GM12878 (cell line): ENCODE measurements around the gene TMEM97. TPM values are rescaled to one million over a fixed set of nuclear protein-coding genes. Genes with fewer than 3 reads are reported as not detected.

Experiments used
- ATAC-seq: fragments of 200-7000 bp; cut with Tn5 transposase; 3 replicates; pipeline ENCODE4 v1.9.1; 2020; ENCODE audit warnings: mild to moderate bottlenecking, moderate library complexity
- BruUV-seq: library from RNA; stranded (reverse); fragments of 400-500 nt; replicated peaks from 2 replicates; lab custom pipeline; 2021; lab: Mats Ljungman, UMichigan
- CTCF ChIA-PET: fragments of 300-600 bp; sonication (Branson Sonifier 250); formaldehyde crosslinking; extraction: SDS; loops from one replicate; lab custom pipeline; 2021; ENCODE audit warnings: inconsistent platforms; lab: Yijun Ruan, JAX
- POLR2A ChIA-PET: fragments of 350-600 bp; formaldehyde crosslinking; extraction: SDS; loops from one replicate; lab custom pipeline; 2021; ENCODE audit warnings: inconsistent platforms; lab: Charles Lee
- RAD21 ChIA-PET: fragments of 300-600 bp; sonication (Branson Sonifier 250); formaldehyde crosslinking; loops from one replicate; lab custom pipeline; 2023; ENCODE audit warnings: antibody characterized with exemption; ENCODE audit not compliant: unreplicated experiment; lab: Charles Lee
- SMC1A ChIA-PET: fragments of 300-600 bp; sonication (Branson Sonifier 250); formaldehyde crosslinking; loops from one replicate; lab custom pipeline; 2023; ENCODE audit not compliant: unreplicated experiment, uncharacterized antibody; lab: Charles Lee
- DNase-seq: peaks from one replicate; pipeline ENCODE4 v3.0.0-alpha.2; 2011; ENCODE audit warnings: low read depth, low spot score
- FAIRE-seq: peaks from 3 replicates; lab custom pipeline; 2011; peaks lifted over from hg19 to GRCh38; lab: Jason Lieb, UNC
- H2AFZ ChIP-seq: 2 replicates; pipeline ENCODE4 v1.6.0; 2011; ENCODE audit warnings: low read depth, low read length, control low read depth; ENCODE audit not compliant: control insufficient read depth
- H3K27ac ChIP-seq: 2 replicates; pipeline ENCODE4 v1.5.1; 2011; ENCODE audit warnings: control low read depth; ENCODE audit not compliant: control insufficient read depth, insufficient read depth
- H3K27me3 ChIP-seq, 2 experiments: replicated peaks in 1 of 2; 2 replicates each; pipeline versions ENCODE4 v1.6.0 to v1.6.1; 2011; ENCODE audit warnings: low read length in 1 of 2; ENCODE audit not compliant: control insufficient read depth in 2 of 2, insufficient read depth in 2 of 2
- H3K36me3 ChIP-seq, 2 experiments: 2 replicates each; pipeline ENCODE4 v1.5.1; 2011; ENCODE audit warnings: low read length in 1 of 2; ENCODE audit not compliant: control insufficient read depth in 2 of 2, insufficient read depth in 2 of 2
- H3K4me1 ChIP-seq: 2 replicates; pipeline ENCODE4 v1.6.1; 2011; ENCODE audit warnings: mild to moderate bottlenecking, low read length, moderate library complexity, mixed read lengths; ENCODE audit not compliant: control insufficient read depth, insufficient read depth
- H3K4me2 ChIP-seq: 2 replicates; pipeline ENCODE4 v1.6.0; 2011; ENCODE audit warnings: control low read depth; ENCODE audit not compliant: control insufficient read depth, insufficient read depth
- H3K4me3 ChIP-seq: fragments of 200-600 bp; sonication (generic); 2 replicates; pipeline ENCODE4 v1.5.1; 2016
- H3K79me2 ChIP-seq: 2 replicates; pipeline ENCODE4 v1.6.0; 2011; ENCODE audit warnings: low read length; ENCODE audit not compliant: control insufficient read depth, insufficient read depth
- H3K9ac ChIP-seq: 2 replicates; pipeline ENCODE4 v1.8.0; 2011; ENCODE audit warnings: low read length, control low read depth, mixed read lengths; ENCODE audit not compliant: control insufficient read depth, insufficient read depth
- H3K9me3 ChIP-seq: replicated peaks from 3 replicates; pipeline ENCODE4 v1.5.1; 2011; ENCODE audit warnings: mild to moderate bottlenecking, low read length; ENCODE audit not compliant: control insufficient read depth, insufficient read depth
- H4K20me1 ChIP-seq: 2 replicates; pipeline ENCODE4 v1.6.0; 2011; ENCODE audit not compliant: control insufficient read depth, insufficient read depth
- BMI1 ChIP-seq: fragments of 450-650 bp; IDR thresholded peaks from 2 replicates; pipeline ENCODE4 v1.6.1; 2016; ENCODE audit warnings: mild to moderate bottlenecking, moderate library complexity, borderline replicate concordance
- SIX5 ChIP-seq: IDR thresholded peaks from 2 replicates; pipeline ENCODE4 v1.6.1; 2011; ENCODE audit warnings: mild to moderate bottlenecking, low read depth, low read length, moderate library complexity; ENCODE audit not compliant: severe bottlenecking
- TCF12 ChIP-seq: IDR thresholded peaks from 2 replicates; pipeline ENCODE4 v1.6.1; 2011; ENCODE audit warnings: low read depth, mild to moderate bottlenecking, low read length
- TCF3 ChIP-seq: IDR thresholded peaks from 2 replicates; pipeline ENCODE4 v1.6.1; 2012; ENCODE audit warnings: low read depth, mild to moderate bottlenecking, low read length, borderline replicate concordance; ENCODE audit not compliant: insufficient read depth
- ZBED1 ChIP-seq: IDR thresholded peaks from 2 replicates; pipeline ENCODE4 v1.6.1; 2016; ENCODE audit warnings: borderline replicate concordance
- ZNF207 ChIP-seq: fragments of 450-650 bp; IDR thresholded peaks from 2 replicates; pipeline ENCODE4 v1.6.1; 2014; ENCODE audit warnings: antibody characterized with exemption, mild to moderate bottlenecking, borderline replicate concordance
- ZNF687 ChIP-seq: fragments of 450-650 bp; IDR thresholded peaks from 2 replicates; pipeline ENCODE4 v1.6.1; 2017; ENCODE audit warnings: mild to moderate bottlenecking, moderate library complexity
- ZSCAN29 ChIP-seq: fragments of 450-650 bp; IDR thresholded peaks from 2 replicates; pipeline ENCODE4 v1.6.1; 2017; ENCODE audit warnings: mild to moderate bottlenecking, moderate library complexity
- WGBS: methylation state at CpG from one replicate; pipeline ENCODE4 v1.1.6; 2016; ENCODE audit warnings: low lambda C conversion rate; ENCODE audit not compliant: insufficient replicate concordance, insufficient coverage; ENCODE audit errors: missing lambda C conversion rate; 5-methylcytosine and 5-hydroxymethylcytosine counted together
- in situ Hi-C: fragments of 300-500 bp; cut with MboI; formaldehyde crosslinking; loops from 9 replicates; pipeline ENCODE4 v1.14.3; 2018; ENCODE audit warnings: mixed read lengths
- intact Hi-C: fragments of 100-400 bp; cut with micrococcal nuclease; formaldehyde crosslinking; loops from one replicate; pipeline ENCODE4 v1.14.2; 2022; ENCODE audit not compliant: unreplicated experiment
- polyA plus RNA-seq, 11 experiments: library from polyadenylated mRNA; depleted of rRNA in 4 of 11; unstranded in 6 of 11; stranded (reverse) in 5 of 11; fragments of >200 nt; fragmentation: Nextera tagmentation in 4 of 11; fragmentation: Illumina TruSeq in 1 of 11; extraction: Ambion mirVana in 4 of 11; extraction: Trizol in 1 of 11; gene quantifications; 1 replicate in 1 of 11; 2 replicates in 10 of 11; pipeline versions ENCODE4 v1.2.1 to v1.2.3, GENCODE V29; 2011 to 2016; ENCODE audit warnings: inconsistent platforms in 2 of 11, missing spikeins in 2 of 11, low read depth in 1 of 11
- total RNA-seq, 4 experiments: library from RNA; depleted of rRNA in 3 of 4; stranded (reverse); fragments of >200 nt in 3 of 4; fragmentation: Illumina TruSeq in 1 of 4; extraction: Trizol in 1 of 4; gene quantifications; 2 replicates each; pipeline versions ENCODE4 v1.2.1 to v1.2.3, GENCODE V29; 2013 to 2021
- TF ChIP-seq, protein P1 (sequence below): fragments of 450-650 bp; IDR thresholded peaks from 2 replicates; pipeline ENCODE4 v1.6.1; 2017; ENCODE audit warnings: mild to moderate bottlenecking, low read depth, inconsistent platforms; ENCODE audit not compliant: poor library complexity, severe bottlenecking
- TF ChIP-seq, protein P2 (sequence below): fragments of 450-650 bp; IDR thresholded peaks from 2 replicates; pipeline ENCODE4 v1.6.1; 2018; ENCODE audit warnings: mild to moderate bottlenecking, low read depth, moderate library complexity; ENCODE audit not compliant: partially characterized antibody
- TF ChIP-seq, protein P3 (sequence below): IDR thresholded peaks from 2 replicates; pipeline ENCODE4 v1.6.1; 2012; ENCODE audit warnings: low read depth, low read length, improper control_type of control experiment

The TMEM97 gene
- total and polyA plus RNA-seq, 10 of the 15 experiments (the other 5 are each of a cell fraction or from before 2014, with no cell fraction given) = 58.0 to 134 (median 86.0) TPM

DNA sequence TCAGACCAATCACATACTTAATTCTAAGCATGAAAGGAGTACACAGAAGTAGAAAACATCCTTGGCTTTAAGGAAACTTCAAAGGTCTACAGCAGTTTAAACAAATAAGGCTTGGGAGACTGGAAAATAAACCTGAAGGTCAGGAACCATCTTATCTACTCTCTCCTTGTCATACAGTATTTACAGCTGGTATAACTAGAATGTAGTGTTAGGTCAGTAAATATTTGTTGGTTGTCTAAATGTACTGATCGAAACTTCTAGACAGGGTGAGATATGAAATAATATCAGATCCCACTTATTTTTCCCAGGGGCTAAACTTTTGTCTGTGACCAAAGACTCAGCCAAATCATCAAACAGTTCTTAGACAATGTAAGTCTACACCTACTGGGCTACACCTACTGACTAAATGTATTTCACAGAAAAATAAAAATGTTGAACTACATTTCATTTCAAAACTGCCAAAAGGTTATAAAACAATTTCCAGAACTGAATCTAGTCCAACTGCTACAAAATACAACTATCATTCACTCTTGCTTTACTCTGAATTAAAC is 27.1 kb upstream of the TMEM97 start:
- no TSS peak for BruUV-seq
- FAIRE-seq (no peak), DNase-seq (no peak), ATAC-seq (no peak)
- Histone ChIP-seq H3K79me2 (no peaks in the 10 kb centered on the region), H2AFZ (no peak overlapping the region), H3K4me3 (no peak overlapping the region), H3K36me3 (no peaks in the 10 kb centered on the region), H3K27me3 (no peaks in the 10 kb centered on the region), H3K9me3 (no peaks in the 10 kb centered on the region), H3K4me2 (no peak overlapping the region), H3K27ac (no peak overlapping the region), H4K20me1 (no peaks in the 10 kb centered on the region), H3K9ac (no peak overlapping the region), H3K4me1 (no peaks in the 10 kb centered on the region; the same call in 1 of the 2 replicates)
- intact Hi-C loops (no loop called here), in situ Hi-C loops (loop anchor here (5.0 kb wide), 1 partner anchor 50 kb away; no protein-coding TSS in a partner anchor)
- ChIA-PET RAD21 (interaction anchor here (1.3 kb wide), 1 partner anchor 11 kb away, joined by 3 read pairs; no protein-coding TSS in a partner anchor), POLR2A (no interaction called here), SMC1A (no interaction called here), CTCF (interaction anchor here (1.3 kb wide), 1 partner anchor 125 kb away, joined by 4 read pairs; no protein-coding TSS in a partner anchor)
- 19% methylated on average over 1 of the region's 1 CpG for whole genome bisulfite sequencing
- TF ChIP-seq SIX5 (no peak), TCF12 (no peak), BMI1 (no peak), TCF3 (no peak), ZBED1 (no peak), ZNF687 (no peak), ZSCAN29 (no peak), ZNF207 (no peak)
- TF ChIP-seq, protein P1, sequence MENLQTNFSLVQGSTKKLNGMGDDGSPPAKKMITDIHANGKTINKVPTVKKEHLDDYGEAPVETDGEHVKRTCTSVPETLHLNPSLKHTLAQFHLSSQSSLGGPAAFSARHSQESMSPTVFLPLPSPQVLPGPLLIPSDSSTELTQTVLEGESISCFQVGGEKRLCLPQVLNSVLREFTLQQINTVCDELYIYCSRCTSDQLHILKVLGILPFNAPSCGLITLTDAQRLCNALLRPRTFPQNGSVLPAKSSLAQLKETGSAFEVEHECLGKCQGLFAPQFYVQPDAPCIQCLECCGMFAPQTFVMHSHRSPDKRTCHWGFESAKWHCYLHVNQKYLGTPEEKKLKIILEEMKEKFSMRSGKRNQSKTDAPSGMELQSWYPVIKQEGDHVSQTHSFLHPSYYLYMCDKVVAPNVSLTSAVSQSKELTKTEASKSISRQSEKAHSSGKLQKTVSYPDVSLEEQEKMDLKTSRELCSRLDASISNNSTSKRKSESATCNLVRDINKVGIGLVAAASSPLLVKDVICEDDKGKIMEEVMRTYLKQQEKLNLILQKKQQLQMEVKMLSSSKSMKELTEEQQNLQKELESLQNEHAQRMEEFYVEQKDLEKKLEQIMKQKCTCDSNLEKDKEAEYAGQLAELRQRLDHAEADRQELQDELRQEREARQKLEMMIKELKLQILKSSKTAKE = no peak
- TF ChIP-seq, protein P2, sequence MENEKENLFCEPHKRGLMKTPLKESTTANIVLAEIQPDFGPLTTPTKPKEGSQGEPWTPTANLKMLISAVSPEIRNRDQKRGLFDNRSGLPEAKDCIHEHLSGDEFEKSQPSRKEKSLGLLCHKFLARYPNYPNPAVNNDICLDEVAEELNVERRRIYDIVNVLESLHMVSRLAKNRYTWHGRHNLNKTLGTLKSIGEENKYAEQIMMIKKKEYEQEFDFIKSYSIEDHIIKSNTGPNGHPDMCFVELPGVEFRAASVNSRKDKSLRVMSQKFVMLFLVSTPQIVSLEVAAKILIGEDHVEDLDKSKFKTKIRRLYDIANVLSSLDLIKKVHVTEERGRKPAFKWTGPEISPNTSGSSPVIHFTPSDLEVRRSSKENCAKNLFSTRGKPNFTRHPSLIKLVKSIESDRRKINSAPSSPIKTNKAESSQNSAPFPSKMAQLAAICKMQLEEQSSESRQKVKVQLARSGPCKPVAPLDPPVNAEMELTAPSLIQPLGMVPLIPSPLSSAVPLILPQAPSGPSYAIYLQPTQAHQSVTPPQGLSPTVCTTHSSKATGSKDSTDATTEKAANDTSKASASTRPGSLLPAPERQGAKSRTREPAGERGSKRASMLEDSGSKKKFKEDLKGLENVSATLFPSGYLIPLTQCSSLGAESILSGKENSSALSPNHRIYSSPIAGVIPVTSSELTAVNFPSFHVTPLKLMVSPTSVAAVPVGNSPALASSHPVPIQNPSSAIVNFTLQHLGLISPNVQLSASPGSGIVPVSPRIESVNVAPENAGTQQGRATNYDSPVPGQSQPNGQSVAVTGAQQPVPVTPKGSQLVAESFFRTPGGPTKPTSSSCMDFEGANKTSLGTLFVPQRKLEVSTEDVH = no peak
- TF ChIP-seq, protein P3, sequence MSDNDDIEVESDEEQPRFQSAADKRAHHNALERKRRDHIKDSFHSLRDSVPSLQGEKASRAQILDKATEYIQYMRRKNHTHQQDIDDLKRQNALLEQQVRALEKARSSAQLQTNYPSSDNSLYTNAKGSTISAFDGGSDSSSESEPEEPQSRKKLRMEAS = no peak
